22Rv1 (cell line): Measurements from ENCODE around the gene TXK.

Experiments
- H3K27ac ChIP-seq: fragments of 450-650 bp; 2 replicates; pipeline ENCODE4 v1.5.1; 2017
- ZFX ChIP-seq: fragments of 450-650 bp; IDR thresholded peaks from 2 replicates; pipeline ENCODE4 v1.6.1; 2017; ENCODE audit warnings: antibody characterized with exemption, borderline replicate concordance
- TF ChIP-seq, protein P1 (sequence below): fragments of 450-650 bp; IDR thresholded peaks from 2 replicates; pipeline ENCODE4 v1.5.1; 2017; ENCODE audit warnings: mild to moderate bottlenecking

The TXK gene

DNA sequence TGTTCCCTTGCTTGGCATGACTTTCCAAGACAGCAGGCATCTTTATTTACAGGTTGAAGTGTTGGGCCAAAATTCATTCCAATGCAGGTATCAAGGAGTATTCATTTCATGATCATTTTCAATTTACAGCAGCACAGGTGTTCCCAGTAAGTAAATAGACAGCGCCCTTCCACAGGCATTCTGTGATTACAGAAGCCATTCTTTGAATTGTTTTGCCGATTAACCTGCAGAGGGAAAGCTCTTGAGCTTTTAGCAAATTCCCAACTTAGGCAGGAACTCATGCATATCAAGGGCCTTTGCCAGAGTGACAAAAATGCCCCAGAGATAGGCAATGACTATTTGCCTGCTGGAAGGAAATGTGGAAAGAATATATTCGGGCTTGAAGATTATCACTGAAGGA is 6.8 kb downstream of the TXK start:
- peak overlapping the region; percentile 65 for H3K27ac ChIP-seq
- TF ChIP-seq, protein P1, sequence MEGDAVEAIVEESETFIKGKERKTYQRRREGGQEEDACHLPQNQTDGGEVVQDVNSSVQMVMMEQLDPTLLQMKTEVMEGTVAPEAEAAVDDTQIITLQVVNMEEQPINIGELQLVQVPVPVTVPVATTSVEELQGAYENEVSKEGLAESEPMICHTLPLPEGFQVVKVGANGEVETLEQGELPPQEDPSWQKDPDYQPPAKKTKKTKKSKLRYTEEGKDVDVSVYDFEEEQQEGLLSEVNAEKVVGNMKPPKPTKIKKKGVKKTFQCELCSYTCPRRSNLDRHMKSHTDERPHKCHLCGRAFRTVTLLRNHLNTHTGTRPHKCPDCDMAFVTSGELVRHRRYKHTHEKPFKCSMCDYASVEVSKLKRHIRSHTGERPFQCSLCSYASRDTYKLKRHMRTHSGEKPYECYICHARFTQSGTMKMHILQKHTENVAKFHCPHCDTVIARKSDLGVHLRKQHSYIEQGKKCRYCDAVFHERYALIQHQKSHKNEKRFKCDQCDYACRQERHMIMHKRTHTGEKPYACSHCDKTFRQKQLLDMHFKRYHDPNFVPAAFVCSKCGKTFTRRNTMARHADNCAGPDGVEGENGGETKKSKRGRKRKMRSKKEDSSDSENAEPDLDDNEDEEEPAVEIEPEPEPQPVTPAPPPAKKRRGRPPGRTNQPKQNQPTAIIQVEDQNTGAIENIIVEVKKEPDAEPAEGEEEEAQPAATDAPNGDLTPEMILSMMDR: no peak
- no peak for TF ChIP-seq ZFX

DNA sequence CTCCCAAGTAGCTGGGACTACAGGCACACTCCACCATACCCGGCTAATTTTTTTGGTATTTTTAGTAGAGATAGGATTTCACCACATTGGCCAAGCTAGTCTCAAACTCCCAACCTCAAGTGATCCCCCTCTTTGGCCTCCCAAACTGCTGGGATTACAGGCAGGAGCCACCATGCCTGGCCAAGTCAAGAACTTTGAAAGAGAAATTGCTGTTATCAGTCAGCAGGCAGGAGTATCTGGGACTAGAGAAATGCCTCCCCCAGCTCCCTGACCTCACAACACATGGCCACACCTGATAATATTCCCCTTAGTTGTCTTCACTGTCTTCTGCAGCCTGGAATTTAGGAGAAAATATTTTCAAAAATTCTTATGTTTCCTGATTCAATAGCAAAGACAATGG is 7.4 kb downstream of the TXK start:
- TF ChIP-seq, protein P1: no peak
- TF ChIP-seq ZFX: no peak
- peak overlapping the region; percentile 65 for H3K27ac ChIP-seq

DNA sequence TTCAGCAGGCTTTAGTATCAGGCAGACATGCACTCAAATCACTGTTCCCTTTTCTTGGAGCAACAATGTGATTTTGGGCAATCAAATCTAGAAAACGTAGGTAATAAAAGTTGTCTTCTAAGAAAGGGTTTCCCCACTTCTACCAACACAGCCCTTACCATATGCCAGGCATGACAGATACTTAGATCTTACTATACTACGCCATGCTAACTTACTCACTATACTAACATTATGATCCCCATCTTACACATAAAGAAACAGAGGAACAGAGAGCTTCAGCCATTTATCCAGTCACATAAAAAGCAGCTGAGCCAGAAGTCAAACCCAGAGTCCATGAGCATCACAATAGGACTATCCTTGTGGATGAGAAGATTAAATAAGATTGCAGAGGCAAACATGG is 9.2 kb downstream of the TXK start:
- H3K27ac ChIP-seq: no peak overlapping the region
- TF ChIP-seq, protein P1: no peak
- no peak for TF ChIP-seq ZFX

DNA sequence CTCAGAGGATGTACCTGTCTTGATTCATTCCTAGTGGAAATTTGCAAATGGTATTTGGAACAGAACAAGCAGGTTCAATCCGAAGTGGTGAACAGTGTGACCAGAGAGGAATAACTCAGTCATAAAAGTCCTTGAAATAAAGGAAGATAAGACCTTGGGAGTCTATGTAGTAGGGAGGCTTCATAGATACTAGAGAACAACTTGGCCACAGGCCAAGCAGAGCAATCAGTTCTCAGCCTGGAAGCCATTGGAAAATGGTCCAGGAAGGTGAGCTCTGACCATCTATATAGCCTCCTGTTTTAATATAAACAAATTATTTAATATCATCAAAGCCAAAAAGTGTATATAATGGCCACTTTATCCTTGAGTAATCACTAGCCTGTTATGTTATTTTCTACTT is 11.3 kb downstream of the TXK start:
- H3K27ac ChIP-seq: no peak overlapping the region
- TF ChIP-seq, protein P1: no peak
- no peak for TF ChIP-seq ZFX

DNA sequence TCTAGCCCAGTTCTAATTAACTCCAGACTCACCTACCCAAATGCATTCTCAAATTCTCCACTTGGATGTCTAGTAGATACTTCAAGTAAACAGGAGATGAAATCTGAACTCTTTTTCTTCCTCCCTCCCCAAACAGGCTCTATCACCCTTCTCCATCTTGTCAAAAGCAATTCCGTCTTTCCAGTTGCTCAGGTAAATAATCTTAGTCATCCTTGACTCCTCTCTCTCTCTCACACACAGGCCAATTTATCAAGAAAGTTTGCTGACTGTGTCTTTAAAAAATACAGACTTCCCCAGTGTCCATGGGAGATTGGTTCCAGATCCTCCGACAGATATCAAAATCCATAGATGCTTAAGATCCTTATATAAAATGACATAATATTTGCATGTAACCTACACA is 12.9 kb downstream of the TXK start:
- no peak for TF ChIP-seq ZFX
- TF ChIP-seq, protein P1: no peak

DNA sequence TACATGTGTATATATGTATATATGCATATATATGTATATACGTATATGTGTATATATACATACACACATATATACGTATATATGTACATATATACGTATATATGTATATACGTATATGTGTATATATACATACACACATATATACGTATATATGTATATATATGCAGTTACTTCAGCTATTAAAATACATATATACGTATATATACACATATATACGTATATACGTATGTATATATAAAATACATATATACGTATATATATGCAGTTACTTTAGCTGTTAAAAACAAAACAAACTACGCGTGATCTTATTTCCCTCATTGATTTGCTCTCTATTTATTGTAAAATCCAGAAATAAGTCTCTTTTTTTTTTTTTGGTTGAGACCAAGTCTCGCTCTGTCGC is 13.9 kb downstream of the TXK start:
- TF ChIP-seq, protein P1: no peak
- TF ChIP-seq ZFX: no peak
- H3K27ac ChIP-seq: no peak overlapping the region

More for the DNA sequence above, 12.9 kb downstream of the TXK start:
- H3K27ac ChIP-seq: no peak overlapping the region

DNA sequence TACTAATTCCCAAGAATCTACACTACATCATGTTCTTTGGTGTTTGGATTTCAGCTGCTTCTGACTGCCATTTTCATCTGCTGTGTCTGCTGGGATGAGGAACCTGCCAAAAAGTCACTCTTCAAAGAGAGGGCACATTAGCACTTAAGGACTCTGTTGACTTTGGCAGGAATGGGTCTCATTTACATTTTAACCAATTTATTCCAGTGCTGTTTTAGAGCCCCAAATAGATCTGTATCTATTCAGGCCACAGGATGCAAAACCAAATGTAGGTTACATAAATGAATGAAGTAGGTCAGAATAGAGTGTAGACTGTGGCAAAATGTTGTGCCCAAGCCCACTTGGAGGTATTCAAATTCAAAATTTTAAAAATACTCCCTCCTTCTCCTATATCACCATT is 14.4 kb downstream of the TXK start:
- no peak overlapping the region for H3K27ac ChIP-seq
- TF ChIP-seq, protein P1: no peak
- no peak for TF ChIP-seq ZFX
